Neural cell (in vitro differentiated cells): ENCODE measurements around the gene GMPR.

Source experiments
- CTCF ChIP-seq: fragments of 450-650 bp; IDR thresholded peaks from 2 replicates; pipeline ENCODE4 v1.5.1; 2014; ENCODE audit warnings: antibody characterized with exemption, mild to moderate bottlenecking, moderate library complexity; ENCODE audit not compliant: poor library complexity, severe bottlenecking
- EZH2 ChIP-seq: fragments of 200-600, 300-800 bp; shearing (Covaris generic), sonication (generic); IDR thresholded peaks from 2 replicates; pipeline ENCODE4 v1.6.1; 2014; ENCODE audit warnings: antibody characterized with exemption, low read length, borderline replicate concordance, mild to moderate bottlenecking; ENCODE audit not compliant: insufficient read depth, poor library complexity, severe bottlenecking

- TF ChIP-seq EZH2: no peak
- TF ChIP-seq CTCF: no peak
Measured at GRCh38 chr6:16239798-16240123, 1.4 kb downstream of the GMPR start.
